NCI-H2171 treated with DMSO at 0.1 percent for 48 hours (cell line): ENCODE data around the gene ATP6V0D1.

Experiments used
- DNase-seq: peaks from one replicate; lab custom pipeline; 2025; lab: John Stamatoyannopoulos, UW

Gene ATP6V0D1

GRCh38 chr16:67392301-67393059 is 88.5 kb downstream of the ATP6V0D1 start:
- DNase-seq: no peak

DNA sequence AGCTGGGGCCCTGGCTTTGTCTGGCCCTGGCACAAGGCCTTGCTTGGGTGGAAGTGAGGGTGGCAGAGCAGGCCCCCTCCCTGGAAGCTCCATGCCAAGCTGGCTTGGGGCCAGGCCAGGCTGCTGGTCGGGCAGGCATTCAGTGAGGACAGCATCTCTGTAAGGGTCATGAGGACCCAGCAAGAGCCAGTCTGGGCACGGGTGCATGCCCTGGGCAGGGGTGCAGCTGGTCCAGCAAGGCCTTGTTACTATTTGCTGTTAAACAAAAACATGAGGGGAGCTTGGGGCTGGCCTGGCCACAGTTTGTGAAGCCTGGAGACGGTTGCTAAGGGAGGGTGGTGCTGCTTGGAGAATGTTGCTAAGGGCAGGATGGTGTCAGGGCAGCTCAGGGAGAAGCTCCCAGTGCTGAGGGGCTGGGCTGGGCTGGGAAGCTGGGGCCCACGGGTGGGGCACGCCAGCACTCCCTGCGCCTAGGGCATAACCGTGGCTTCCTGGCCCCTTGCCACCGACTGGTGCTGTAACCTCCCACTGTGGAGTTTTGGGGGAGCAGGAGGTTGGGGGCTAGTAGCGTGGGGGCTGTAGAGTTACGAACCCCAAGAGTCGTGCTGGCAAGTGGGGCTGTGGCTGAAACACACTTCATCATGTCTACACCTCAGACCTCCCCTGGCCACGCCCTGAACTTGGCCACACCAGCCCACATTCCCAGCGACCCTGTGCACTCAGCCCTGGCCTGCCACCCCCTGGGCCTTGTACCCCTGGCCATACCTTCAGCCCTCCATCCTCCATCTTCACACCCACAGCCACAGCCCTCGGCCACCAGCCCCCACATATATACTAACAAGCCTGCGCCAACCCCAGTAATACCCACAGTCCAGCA is 89.3 kb downstream of the ATP6V0D1 start:
- DNase-seq: peak; percentile 16

DNA sequence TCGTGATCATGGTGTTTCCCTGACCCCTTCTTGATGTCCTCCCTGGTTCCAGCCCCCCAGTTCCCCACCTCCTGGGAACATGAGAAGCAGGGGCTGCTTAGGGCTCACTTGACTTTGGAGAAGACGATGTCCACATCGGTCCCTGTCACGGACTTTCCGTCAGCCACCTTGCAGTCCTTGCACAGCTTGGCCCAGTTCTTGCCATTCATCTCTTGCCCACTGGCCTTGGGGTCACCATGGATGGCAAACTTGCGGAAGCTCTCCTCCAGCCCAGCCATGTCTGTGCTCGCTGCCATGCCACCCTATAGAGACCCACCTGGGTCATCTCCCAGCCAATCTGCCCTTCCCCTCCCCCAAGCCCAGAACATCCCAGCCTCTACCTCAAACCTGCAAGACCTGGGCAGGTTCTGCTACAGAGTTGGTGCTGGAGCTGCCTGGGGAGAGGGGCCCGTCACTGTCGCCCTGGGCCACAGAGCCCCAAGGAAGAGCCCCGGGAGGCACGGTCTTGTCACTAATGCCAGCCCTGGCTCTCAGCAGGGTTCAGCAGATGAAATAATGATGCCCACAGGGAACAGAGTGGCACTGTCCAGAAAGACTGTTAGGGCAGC is 90.0 kb downstream of the ATP6V0D1 start:
- no peak for DNase-seq

DNA sequence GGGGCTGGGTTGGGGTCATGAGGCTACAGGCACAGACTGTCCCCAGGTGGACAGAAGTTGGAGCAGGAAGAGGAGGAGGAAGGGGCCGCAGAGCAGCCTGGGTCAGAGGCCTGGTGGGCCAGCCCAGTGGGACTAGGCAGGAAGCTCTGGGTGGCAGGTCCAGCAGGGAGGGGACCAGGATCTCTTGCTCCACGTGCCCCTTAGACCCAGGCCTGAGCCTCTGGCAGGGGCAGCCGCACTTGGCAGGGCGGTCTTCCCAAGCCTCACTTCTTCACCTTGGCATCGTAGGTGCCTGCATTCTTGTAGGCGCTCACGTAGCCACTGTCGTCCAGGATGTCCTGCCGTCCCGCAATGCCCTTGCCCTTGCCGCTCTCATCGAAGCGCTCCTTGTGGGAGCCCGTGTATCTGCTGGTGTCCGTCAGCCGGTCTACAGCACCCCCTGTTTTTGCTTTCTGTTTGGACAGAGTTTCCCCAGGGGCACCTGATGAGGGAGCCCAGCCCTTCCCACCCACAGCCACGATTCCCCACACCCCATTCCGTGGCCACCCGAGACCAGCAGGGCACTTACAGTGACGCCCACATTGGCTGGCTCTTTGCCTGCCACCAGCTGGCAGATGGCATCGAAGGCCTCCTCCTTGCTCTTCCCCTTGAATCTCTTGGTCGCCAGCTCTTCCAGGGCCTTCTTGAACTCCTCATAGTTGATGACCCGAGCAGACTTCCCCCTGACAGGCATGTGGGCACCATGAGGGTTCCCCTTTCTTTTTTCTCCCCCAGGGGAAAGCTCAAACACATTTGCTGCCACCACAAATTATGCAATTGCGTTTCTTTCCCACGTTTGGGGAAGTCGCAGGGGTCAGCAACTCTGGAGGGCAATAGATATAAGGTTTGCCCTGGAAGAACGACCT is 90.8 kb downstream of the ATP6V0D1 start:
- no peak for DNase-seq

DNA sequence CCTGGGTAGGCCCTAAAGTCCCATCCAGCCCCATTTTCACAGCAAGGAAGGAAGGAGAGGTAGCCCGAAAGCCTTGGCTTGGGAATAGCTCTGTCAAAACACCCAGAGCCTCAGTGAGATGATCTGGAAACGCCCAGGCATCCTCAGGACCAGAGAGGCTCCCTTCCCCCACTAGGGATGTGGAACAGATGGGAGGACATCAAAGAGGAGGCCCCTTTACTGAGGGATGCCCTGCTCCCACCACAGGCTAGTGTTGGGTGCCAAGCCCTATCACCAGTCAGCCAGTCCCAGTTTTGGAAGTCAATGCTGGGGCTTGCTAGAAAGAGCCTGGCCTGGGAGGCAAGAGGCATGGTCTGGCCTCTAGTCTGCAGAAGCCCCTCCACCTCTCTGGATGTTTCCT is 92.4 kb downstream of the ATP6V0D1 start:
- peak; percentile 66 for DNase-seq

DNA sequence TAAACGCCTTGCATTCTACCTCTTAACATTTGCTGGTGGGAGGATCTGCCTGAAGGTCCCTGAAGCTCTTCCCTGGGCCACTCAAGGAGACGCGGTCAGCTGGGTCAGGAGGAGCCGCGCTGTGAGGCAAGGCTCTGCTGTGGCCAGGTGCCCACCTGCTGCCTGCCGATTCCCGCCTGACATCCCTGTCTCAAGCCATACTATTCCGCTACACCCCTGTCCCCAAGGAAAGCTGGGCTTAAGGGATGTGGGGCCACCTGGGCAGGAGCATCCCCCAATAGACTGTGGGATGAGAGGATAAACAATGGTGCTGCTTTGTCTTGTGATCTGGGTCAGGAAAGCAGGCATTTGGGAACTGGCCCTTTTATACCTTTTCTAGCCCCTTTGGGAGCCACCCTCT is 92.8 kb downstream of the ATP6V0D1 start:
- DNase-seq: no peak
